ENCODE data around the gene OSBPL9. TPM values are rescaled to one million over a fixed set of nuclear protein-coding genes. Genes with fewer than 3 reads are reported as not detected.

The OSBPL9 gene
- total and polyA plus RNA-seq, 10 of the 15 experiments (the other 5 are each of a cell fraction or from before 2014, with no cell fraction given): 25.9 to 156 (median 108) TPM

- TF ChIP-seq STAT1 (conservative IDR thresholded peaks at IDR 0.05) (no peak), SMAD5 (IDR thresholded peaks at IDR 0.05; ENCODE audit: low read depth) (no peak)
These were observed 6.1 kb downstream of the OSBPL9 start (continued) for GRCh38 chr1:51623025-51623424.

GRCh38 chr1:51623450-51623849, 6.6 kb downstream of the OSBPL9 start:
- H3K4me2 ChIP-seq (ENCODE audit: control insufficient read depth, insufficient read depth): no peak overlapping the region
- H3K4me3 ChIP-seq: no peak overlapping the region
- H3K27ac ChIP-seq (ENCODE audit: control insufficient read depth, insufficient read depth): no peak overlapping the region
- H4K20me1 ChIP-seq (ENCODE audit: control insufficient read depth, insufficient read depth): no peaks in the 10 kb centered on the region
- intact Hi-C loops (cut with micrococcal nuclease; ENCODE audit: unreplicated experiment) (loop anchor here (10.0 kb wide), 1 partner anchor 111 kb away; no protein-coding TSS in a partner anchor), in situ Hi-C loops (cut with MboI) (no loop called here)
- DNase-seq (ENCODE audit: low read depth, low spot score) (no peak), FAIRE-seq (no peak), ATAC-seq (no peak)
- SMC1A ChIA-PET (ENCODE audit: uncharacterized antibody, unreplicated experiment): interaction anchor here (0.9 to 11.9 kb wide), 5 partner anchors 9 to 145 kb away, joined by 3 to 95 read pairs (median 3); no protein-coding TSS in a partner anchor
- H3K9ac ChIP-seq (ENCODE audit: control insufficient read depth, insufficient read depth, low read length): no peak overlapping the region
- CTCF ChIA-PET: interaction anchor here (0.6 to 6.6 kb wide), 6 partner anchors 25 to 1575 kb away, joined by 3 to 64 read pairs (median 3); no protein-coding TSS in a partner anchor
- no peaks in the 10 kb centered on the region for H3K27me3 ChIP-seq (replicated peaks in 1 of 2; ENCODE audit: control insufficient read depth in 2 of 2, insufficient read depth in 2 of 2, low read length in 1 of 2)
- WGBS (ENCODE audit: insufficient coverage, insufficient replicate concordance, low lambda C conversion rate, missing lambda C conversion rate): 95% methylated on average over 1 of the region's 1 CpG
- peaks cover 3% of the 10 kb centered on the region for H3K79me2 ChIP-seq (ENCODE audit: control insufficient read depth, insufficient read depth, low read length)
- H2AFZ ChIP-seq (ENCODE audit: control insufficient read depth, low read depth, low read length): no peak overlapping the region
- H3K9me3 ChIP-seq (replicated peaks; ENCODE audit: control insufficient read depth, insufficient read depth, low read length): no peaks in the 10 kb centered on the region
- POLR2A ChIA-PET: no interaction called here
- RAD21 ChIA-PET (ENCODE audit: unreplicated experiment): interaction anchor here (0.8 kb wide), 1 partner anchor 145 kb away, joined by 4 read pairs; no protein-coding TSS in a partner anchor
- H3K36me3 ChIP-seq (ENCODE audit: control insufficient read depth in 2 of 2, insufficient read depth in 2 of 2, low read length in 1 of 2): no peaks in the 10 kb centered on the region
- no TSS peak for BruUV-seq (replicated peaks)
- H3K4me1 ChIP-seq (ENCODE audit: control insufficient read depth, insufficient read depth, low read length): no peaks in the 10 kb centered on the region
- TF ChIP-seq, protein P1, sequence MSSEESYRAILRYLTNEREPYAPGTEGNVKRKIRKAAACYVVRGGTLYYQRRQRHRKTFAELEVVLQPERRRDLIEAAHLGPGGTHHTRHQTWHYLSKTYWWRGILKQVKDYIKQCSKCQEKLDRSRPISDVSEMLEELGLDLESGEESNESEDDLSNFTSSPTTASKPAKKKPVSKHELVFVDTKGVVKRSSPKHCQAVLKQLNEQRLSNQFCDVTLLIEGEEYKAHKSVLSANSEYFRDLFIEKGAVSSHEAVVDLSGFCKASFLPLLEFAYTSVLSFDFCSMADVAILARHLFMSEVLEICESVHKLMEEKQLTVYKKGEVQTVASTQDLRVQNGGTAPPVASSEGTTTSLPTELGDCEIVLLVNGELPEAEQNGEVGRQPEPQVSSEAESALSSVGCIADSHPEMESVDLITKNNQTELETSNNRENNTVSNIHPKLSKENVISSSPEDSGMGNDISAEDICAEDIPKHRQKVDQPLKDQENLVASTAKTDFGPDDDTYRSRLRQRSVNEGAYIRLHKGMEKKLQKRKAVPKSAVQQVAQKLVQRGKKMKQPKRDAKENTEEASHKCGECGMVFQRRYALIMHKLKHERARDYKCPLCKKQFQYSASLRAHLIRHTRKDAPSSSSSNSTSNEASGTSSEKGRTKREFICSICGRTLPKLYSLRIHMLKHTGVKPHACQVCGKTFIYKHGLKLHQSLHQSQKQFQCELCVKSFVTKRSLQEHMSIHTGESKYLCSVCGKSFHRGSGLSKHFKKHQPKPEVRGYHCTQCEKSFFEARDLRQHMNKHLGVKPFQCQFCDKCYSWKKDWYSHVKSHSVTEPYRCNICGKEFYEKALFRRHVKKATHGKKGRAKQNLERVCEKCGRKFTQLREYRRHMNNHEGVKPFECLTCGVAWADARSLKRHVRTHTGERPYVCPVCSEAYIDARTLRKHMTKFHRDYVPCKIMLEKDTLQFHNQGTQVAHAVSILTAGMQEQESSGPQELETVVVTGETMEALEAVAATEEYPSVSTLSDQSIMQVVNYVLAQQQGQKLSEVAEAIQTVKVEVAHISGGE (CRISPR knock-in tag; IDR thresholded peaks at IDR 0.05): no peak
- TF ChIP-seq ZNF384 (IDR thresholded peaks at IDR 0.05; ENCODE audit: borderline replicate concordance, low read depth, low read length): no peak
- TF ChIP-seq, protein P2, sequence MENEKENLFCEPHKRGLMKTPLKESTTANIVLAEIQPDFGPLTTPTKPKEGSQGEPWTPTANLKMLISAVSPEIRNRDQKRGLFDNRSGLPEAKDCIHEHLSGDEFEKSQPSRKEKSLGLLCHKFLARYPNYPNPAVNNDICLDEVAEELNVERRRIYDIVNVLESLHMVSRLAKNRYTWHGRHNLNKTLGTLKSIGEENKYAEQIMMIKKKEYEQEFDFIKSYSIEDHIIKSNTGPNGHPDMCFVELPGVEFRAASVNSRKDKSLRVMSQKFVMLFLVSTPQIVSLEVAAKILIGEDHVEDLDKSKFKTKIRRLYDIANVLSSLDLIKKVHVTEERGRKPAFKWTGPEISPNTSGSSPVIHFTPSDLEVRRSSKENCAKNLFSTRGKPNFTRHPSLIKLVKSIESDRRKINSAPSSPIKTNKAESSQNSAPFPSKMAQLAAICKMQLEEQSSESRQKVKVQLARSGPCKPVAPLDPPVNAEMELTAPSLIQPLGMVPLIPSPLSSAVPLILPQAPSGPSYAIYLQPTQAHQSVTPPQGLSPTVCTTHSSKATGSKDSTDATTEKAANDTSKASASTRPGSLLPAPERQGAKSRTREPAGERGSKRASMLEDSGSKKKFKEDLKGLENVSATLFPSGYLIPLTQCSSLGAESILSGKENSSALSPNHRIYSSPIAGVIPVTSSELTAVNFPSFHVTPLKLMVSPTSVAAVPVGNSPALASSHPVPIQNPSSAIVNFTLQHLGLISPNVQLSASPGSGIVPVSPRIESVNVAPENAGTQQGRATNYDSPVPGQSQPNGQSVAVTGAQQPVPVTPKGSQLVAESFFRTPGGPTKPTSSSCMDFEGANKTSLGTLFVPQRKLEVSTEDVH (IDR thresholded peaks at IDR 0.05; ENCODE audit: low read depth, partially characterized antibody): no peak
- TF ChIP-seq, protein P3, sequence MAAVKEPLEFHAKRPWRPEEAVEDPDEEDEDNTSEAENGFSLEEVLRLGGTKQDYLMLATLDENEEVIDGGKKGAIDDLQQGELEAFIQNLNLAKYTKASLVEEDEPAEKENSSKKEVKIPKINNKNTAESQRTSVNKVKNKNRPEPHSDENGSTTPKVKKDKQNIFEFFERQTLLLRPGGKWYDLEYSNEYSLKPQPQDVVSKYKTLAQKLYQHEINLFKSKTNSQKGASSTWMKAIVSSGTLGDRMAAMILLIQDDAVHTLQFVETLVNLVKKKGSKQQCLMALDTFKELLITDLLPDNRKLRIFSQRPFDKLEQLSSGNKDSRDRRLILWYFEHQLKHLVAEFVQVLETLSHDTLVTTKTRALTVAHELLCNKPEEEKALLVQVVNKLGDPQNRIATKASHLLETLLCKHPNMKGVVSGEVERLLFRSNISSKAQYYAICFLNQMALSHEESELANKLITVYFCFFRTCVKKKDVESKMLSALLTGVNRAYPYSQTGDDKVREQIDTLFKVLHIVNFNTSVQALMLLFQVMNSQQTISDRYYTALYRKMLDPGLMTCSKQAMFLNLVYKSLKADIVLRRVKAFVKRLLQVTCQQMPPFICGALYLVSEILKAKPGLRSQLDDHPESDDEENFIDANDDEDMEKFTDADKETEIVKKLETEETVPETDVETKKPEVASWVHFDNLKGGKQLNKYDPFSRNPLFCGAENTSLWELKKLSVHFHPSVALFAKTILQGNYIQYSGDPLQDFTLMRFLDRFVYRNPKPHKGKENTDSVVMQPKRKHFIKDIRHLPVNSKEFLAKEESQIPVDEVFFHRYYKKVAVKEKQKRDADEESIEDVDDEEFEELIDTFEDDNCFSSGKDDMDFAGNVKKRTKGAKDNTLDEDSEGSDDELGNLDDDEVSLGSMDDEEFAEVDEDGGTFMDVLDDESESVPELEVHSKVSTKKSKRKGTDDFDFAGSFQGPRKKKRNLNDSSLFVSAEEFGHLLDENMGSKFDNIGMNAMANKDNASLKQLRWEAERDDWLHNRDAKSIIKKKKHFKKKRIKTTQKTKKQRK (IDR thresholded peaks at IDR 0.05; ENCODE audit: low read depth, low read length): no peak
- TF ChIP-seq CEBPB (IDR thresholded peaks at IDR 0.05; ENCODE audit: borderline replicate concordance in 1 of 2, low read depth in 2 of 2, low read length in 2 of 2): no peak
- TF ChIP-seq, protein P4, sequence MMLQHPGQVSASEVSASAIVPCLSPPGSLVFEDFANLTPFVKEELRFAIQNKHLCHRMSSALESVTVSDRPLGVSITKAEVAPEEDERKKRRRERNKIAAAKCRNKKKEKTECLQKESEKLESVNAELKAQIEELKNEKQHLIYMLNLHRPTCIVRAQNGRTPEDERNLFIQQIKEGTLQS (IDR thresholded peaks at IDR 0.05; ENCODE audit: borderline replicate concordance, extremely low read depth, low read depth, low read length): no peak
- no peak for TF ChIP-seq SUZ12 (IDR thresholded peaks at IDR 0.05; ENCODE audit: unreplicated experiment)
- TF ChIP-seq, protein P5, sequence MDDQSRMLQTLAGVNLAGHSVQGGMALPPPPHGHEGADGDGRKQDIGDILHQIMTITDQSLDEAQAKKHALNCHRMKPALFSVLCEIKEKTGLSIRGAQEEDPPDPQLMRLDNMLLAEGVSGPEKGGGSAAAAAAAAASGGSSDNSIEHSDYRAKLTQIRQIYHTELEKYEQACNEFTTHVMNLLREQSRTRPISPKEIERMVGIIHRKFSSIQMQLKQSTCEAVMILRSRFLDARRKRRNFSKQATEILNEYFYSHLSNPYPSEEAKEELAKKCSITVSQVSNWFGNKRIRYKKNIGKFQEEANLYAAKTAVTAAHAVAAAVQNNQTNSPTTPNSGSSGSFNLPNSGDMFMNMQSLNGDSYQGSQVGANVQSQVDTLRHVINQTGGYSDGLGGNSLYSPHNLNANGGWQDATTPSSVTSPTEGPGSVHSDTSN (IDR thresholded peaks at IDR 0.05; ENCODE audit: insufficient replicate concordance, low read depth, low read length): no peak
